Hematopoietic multipotent progenitor cell treated with erythropoietin and hydrocortisone succinate and interleukin-3 and kit ligand, for 4 days (in vitro differentiated cells): Measurements from ENCODE around the gene MARCHF6.
"Not testable (repeated sequence)": the region's sequence is repeated elsewhere in the genome, so short reads cannot be mapped to it uniquely, and the experiment has no call there.

Experiments used
- DNase-seq: peaks from one replicate; pipeline ENCODE4 v3.0.0-alpha.2; 2015

Gene MARCHF6

DNA sequence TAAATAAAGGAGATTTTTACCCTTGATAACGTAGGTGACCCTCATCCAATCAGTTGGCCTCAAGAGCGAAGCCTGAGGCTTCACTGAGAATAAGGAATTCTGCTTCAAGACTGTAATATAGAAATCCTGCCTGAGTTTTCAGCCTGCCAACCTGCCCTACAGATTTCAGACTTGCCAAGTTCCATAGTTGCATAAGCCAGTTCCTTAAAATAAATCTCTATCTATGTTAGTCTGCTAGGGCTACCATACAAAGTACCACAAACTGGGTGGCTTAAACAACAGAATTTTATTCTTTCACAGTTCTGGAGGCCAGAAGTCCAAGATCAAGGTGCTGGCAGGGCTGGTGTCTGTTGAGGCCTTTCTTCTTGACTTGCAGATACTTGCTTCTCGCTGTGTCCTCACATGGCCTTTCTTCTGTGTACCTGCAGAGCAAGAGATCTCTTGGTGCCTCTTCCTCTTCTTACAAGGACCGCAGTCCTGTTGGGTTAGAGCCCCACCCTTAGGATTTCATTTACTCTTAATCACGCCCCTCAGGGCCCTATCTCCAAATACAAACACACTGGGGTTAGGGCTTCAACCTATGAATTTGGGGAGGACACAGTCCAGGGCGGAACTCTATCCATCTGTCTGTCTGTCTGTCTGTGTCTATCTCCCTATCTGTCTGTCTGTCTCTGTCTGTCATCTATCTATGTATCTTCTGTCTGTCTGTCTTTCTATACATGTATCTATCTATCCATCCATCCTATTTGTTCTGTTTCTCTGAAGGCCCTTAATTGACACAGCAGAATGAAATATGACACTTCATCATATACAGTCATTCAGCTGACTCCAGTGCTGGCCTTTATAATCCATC is 28.8 kb upstream of the MARCHF6 start:
- DNase-seq: peak; percentile 58

- no peak for DNase-seq
Measured at GRCh38 chr5:10328323-10328722, 25.2 kb upstream of the MARCHF6 start.

- DNase-seq: no peak
Measured at GRCh38 chr5:10329446-10329819, 24.1 kb upstream of the MARCHF6 start.

DNA sequence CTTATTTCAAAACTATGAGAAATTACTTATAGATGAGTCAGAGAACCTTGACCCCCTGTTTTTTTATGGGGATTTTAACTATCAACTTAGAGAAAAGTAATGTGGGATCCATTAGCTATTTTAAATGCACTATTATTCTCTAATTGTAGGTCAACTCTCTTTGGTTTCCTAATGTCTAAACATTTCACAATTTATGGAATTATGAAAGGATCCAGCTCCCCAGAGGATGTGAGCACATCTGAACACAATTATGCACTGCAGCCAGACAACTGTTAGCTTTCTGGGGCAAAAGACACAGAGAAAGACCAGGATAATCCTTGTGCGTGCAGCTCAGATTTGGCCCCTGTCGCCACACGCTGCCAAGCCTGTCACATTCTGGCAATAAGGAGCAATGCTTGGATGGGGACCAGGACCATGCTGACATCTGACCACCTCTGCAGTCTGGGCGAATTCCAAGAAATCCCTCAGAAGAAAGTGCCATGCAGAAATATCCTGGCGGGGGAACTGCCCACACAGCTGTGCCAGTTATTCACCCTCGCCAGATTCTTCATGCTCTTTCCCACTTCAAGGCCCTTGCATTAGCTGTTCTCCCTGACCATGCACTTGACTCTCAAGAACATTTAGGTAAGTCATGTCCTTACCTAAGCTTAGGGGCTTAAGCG is 23.5 kb upstream of the MARCHF6 start:
- DNase-seq: no peak

- no peak for DNase-seq
Measured at GRCh38 chr5:10330511-10331230, 22.8 kb upstream of the MARCHF6 start.

GRCh38 chr5:10331341-10331796 is 22.1 kb upstream of the MARCHF6 start:
- no peak for DNase-seq

- no peak for DNase-seq
Measured at GRCh38 chr5:10332301-10332700, 21.2 kb upstream of the MARCHF6 start.

DNA sequence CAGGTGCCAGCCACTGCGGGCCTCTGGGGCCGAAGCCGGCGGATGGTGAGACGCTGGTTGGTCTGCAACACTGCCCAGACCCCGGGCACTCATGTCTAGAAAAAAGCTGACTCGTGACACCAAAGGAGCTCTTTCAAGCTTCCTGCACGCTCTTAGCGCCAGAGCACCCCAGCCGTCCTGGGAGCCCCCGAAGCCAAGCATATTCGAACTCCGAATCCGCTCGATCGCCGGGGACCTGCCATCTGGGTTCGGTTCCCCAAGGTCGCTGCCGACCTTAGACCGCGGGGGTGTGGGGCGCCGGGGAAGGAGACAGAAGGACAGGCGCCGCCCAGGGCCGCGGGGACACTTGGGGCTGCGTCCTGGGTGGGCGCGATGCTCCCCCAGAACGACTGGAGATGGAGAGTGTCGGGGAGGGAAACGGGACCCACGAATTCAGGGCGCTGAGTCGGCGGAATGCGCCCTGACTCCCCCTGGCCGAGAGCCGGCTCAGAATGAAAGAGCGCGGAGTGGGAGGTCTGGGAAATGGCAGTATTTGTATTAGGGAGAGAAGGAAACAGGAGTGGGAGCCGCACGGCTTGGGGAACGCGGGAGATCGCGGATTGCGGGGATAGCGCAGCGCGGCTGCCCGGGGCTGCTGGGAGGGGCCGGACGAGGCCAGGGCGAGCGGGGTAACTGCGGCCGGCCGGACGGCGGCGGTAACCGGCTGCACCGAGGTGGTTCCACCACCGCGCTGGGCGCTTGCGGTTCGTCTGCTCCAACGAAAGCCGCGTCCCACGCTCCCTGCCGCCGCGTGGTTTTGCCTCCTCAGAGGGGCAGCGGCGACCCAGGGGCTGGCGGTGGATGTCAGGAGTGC is 20.1 kb upstream of the MARCHF6 start:
- DNase-seq: peak; percentile 67

GRCh38 chr5:10334831-10335230 is 18.7 kb upstream of the MARCHF6 start:
- no peak for DNase-seq

DNA sequence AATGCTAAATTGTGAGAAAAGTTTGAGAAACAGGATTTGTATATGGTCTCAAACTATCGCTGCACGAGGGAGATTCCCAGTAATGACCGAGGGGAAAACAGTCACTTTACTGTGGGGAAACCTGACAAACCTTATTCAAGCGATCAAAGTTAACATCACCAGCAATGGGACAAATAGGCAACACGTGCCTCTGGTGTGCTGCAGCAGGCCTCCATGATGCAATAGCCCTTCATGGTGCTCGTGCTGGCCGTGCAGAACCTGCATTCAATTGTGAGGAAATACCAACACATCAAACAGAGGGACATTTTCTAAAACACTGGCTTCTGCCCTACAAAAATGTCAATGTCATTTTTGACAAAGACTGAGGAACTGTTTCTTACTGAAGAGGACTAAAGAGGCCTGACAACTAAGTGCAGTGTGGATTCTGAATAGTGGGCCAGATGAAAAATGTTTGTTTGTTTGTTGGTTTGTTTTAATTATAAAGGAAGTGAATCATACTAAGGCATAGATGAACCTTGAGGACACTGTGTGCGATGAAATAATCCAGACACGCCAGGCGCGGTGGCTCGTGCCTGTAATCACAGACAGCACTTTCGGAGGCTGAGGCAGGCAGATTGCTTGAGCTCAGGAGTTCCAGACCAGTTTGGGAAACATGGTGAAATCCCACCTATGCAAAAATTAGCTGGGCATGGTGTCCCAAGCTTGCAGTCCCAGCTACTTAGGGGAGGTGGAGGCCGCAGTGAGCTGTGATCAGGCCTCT is 17.6 kb upstream of the MARCHF6 start:
- DNase-seq: no peak

DNA sequence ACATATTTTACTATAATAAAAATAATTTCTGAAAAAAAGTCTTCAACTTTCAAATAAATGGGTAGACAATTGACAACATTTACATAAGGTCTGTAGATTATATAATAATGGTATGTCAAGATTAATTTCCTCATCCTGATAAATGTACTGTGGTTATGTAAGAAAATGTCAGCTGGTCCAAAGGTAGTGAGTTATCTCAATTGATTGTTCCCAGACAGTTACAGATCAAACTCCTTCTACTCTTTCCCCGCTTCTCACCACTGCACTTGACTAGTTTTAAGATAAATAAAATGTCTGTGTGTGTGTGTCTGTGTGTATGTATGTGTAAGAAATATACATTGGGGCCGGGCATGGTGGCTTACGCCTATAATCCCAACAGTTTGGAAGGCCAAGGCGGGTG is 16.4 kb upstream of the MARCHF6 start:
- no peak for DNase-seq

DNA sequence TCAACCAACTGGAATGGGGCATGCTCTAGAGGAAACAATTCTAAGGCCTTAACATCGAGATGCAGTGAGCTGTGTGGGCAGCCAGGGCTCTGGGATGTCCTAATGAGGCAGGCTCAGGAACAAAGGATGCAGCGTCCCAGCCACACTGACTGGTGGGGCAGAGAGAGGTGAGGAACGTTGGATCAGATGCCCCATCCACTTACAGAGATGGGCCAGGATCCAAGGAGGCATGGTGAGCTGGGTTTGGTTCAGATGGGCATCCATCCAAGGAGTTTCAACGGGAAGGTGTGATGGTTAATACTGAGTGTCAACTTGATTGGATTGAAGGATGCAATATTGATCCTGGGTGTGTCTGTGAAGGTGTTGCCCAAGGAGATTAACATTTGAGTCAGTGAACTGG is 15.5 kb upstream of the MARCHF6 start:
- no peak for DNase-seq

GRCh38 chr5:10338686-10339057 is 14.8 kb upstream of the MARCHF6 start:
- no peak for DNase-seq

GRCh38 chr5:10339058-10339811 is 14.3 kb upstream of the MARCHF6 start:
- no peak for DNase-seq

DNA sequence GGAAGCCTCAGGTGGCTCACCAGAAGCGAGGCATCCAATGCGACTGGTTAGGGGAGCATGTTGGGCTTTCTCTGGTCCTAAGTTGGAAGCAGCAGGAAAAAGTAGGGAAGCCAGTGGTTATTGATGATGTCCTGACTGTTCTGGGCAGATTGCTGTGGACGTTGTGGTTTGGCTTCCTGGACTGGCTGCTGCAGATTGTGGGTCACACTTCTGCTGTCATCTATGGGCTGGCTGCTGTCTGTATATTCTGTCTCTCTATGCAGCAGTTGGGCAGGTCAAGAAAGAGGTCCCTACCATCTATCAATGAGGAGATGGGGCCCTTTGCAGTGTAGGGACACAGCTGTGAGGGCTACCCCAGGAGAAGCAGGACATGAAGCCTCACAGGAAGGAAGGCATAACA is 13.5 kb upstream of the MARCHF6 start:
- peak; percentile 54 for DNase-seq

DNA sequence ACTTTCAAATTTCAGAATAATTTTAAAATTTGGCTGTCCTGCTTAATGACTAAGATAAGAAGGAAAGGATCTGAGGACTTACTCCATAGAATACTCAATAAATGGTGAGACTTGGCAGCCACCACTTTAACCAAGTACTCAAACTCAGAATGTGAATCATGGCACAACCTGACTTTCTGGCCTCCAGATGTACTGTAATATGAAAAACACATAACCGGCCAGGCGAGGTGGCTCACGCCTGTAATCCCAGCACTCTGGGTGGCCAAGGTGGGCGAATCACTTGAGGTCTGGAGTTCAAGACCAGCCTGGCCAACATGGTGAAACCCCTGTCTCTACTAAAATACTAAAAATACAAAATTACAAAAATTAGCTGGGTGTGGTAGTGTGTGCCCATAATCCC is 10.0 kb upstream of the MARCHF6 start:
- DNase-seq: no peak

GRCh38 chr5:10344461-10345106 is 8.9 kb upstream of the MARCHF6 start:
- DNase-seq: not testable (repeated sequence)

DNA sequence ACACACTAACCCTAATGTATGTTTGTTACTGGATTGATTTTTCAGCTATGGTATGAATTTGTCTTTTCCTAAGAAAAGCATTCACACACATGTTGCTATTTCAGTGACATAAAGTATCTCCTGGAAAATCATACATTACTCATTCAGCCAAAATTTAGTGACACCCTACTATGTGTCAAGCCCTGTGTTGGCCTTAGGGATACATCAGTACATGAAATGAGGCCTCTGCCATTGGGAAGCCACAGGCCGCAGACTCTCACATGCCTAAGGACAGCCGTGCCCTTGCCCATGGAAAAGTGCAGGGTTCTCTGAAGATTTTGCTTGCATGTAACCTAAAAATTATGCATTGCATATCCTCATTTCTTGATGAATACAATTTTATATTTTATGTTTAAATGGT is 5.2 kb upstream of the MARCHF6 start:
- DNase-seq: no peak

DNA sequence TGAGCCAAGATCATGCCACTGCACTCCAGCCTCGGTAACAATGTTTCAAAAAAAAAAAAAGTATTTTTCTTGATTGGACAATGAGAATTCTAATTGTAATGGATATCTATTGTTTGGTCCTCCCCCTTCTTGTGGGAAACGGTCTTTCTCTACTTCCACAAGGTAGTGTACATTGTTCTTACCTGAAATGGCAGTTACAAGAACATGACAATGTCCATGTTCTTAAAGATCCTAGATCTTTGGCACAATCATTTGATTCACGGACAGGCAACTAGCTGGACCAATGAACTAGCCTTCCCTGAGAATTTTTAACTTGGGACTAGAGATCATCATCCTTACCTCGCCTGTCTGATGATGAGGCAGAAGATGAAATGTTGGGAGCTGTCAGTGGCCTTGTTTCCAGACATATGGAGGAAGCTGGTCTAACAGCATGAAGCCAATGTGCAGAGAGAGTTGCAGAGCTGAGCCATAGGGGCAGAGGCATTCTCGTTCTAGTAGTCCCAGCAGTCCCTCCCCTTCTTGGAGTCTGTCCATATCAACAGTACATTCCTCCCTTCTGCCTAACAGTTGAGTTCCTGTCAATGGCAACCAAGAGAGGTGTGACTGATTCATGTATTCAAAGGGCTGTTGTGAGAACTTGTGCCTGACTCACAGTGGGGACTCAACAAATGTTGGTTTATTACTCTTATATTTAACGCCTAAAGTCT is 2.1 kb upstream of the MARCHF6 start:
- peak; percentile 74 for DNase-seq

GRCh38 chr5:10351919-10352318 is 1.6 kb upstream of the MARCHF6 start:
- DNase-seq: no peak
